Measurements from ENCODE around the gene GHRH.

DNA sequence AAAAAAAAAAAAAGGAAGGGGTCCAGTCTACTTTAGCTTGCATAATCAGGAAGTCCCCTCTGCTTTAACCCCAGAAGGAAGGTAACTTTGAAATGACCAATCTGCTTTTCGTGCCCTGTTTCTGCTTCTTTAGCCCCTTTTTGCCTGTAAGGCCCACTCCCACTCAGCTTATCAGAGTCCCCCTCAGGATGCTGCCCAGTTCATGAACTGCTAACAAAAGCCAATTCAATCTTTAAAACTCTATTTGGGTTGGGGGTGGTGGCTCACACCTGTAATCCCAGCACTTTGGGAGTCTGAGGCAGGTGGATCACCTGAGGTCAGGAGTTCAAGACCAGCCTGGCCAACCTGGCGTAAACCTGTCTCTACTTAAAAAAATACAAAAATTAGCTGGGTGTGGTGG lies 12.3 kb downstream of the GHRH start:
- TF ChIP-seq, protein P1, sequence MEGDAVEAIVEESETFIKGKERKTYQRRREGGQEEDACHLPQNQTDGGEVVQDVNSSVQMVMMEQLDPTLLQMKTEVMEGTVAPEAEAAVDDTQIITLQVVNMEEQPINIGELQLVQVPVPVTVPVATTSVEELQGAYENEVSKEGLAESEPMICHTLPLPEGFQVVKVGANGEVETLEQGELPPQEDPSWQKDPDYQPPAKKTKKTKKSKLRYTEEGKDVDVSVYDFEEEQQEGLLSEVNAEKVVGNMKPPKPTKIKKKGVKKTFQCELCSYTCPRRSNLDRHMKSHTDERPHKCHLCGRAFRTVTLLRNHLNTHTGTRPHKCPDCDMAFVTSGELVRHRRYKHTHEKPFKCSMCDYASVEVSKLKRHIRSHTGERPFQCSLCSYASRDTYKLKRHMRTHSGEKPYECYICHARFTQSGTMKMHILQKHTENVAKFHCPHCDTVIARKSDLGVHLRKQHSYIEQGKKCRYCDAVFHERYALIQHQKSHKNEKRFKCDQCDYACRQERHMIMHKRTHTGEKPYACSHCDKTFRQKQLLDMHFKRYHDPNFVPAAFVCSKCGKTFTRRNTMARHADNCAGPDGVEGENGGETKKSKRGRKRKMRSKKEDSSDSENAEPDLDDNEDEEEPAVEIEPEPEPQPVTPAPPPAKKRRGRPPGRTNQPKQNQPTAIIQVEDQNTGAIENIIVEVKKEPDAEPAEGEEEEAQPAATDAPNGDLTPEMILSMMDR (IDR thresholded peaks at IDR 0.05): no peak
- no peak for TF ChIP-seq POLR2A (IDR thresholded peaks at IDR 0.05)
